ENCODE results near the gene FERMT1. TPM values are rescaled to one million over a fixed set of nuclear protein-coding genes. Genes with fewer than 3 reads are reported as not detected.

The FERMT1 gene
- polyA plus RNA-seq, 3 donors: not detected

DNA sequence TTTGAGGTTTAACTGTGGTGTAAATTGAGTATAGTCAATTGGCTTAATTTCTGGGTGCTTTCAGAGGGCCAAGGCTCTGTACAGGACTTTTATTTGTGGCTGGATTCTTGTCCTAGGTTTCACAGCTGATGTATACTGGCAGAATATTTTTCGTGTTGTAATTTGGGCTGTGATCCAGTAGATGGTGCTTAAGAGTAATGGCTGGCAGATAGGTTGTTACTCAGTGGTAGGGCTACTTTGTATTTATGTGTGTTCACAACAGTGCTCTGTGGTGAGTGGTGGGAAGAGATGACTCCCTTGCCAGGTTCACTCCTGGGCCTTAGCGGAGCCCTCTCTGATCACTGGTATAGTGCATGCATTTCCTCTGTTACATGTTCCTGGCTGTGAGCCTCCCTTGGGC lies 34.5 kb upstream of the FERMT1 start:
- H3K4me3 Mint-ChIP-seq: no peak overlapping the region

DNA sequence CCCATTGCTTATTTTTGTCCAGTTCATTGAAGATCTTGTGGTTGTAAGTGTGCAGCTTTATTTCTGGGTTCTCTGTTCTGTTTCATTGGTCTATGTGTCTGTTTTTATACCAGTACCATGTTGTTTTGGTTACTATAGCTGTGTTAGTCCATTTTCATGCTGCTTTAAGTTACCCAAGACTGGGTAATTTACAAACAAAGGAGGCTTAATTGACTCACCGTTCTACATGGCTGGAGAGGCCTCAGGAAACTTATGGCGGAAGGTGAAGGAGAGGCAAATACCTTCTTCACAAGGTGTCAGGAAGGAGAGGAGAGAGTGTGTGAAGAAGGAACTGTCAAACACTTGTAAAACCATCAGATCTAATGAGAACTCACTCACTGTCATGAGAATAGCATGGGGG lies 29.9 kb upstream of the FERMT1 start:
- Mint-ChIP-seq H3K4me1 (no peaks in the 10 kb centered on the region), H3K27me3 (ENCODE audit: low read depth in 3 of 3) (peaks cover 7 to 12% (median 9%) of the 10 kb centered on the region in 3 donors), H3K4me3 (no peak overlapping the region), H3K36me3 (no peaks in the 10 kb centered on the region), H3K9me3 (peaks cover 15 to 23% (median 19%) of the 10 kb centered on the region in 7 donors), H3K27ac (no peak overlapping the region)
- H3K27me3 ChIP-seq (ENCODE audit: control insufficient read depth in 2 of 2, insufficient read depth in 2 of 2, low read length in 2 of 2): peaks cover 0 to 6% of the 10 kb centered on the region in 2 donors
- no peaks in the 10 kb centered on the region for H3K36me3 ChIP-seq (replicated peaks in 1 of 2; ENCODE audit: control insufficient read depth in 1 of 2, insufficient read depth in 2 of 2, low read length in 2 of 2)
- DNase-seq: no peak
- H3K9ac ChIP-seq (ENCODE audit: insufficient read depth, low read length, poor library complexity, severe bottlenecking): no peak overlapping the region
- no peak overlapping the region for H3K4me3 ChIP-seq (replicated peaks in 1 of 3; ENCODE audit: low read depth in 2 of 3, low read length in 3 of 3)
- intact Hi-C loops (cut with micrococcal nuclease): no loop called here
- H3K4me1 ChIP-seq (ENCODE audit: control insufficient read depth in 1 of 2, insufficient read depth in 2 of 2, low read length in 2 of 2): no peaks in the 10 kb centered on the region
- H3K27ac ChIP-seq (ENCODE audit: low read depth in 1 of 2, low read length in 2 of 2): no peak overlapping the region
- H3K9me3 ChIP-seq (replicated peaks in 1 of 2; ENCODE audit: control insufficient read depth in 1 of 2, insufficient read depth in 1 of 2, low read length in 2 of 2): peaks cover 9 to 16% of the 10 kb centered on the region in 2 donors
- no peaks in the 10 kb centered on the region for H3K79me2 ChIP-seq (ENCODE audit: insufficient read depth, low read length)
- no peak overlapping the region for H3K4me2 ChIP-seq (replicated peaks; ENCODE audit: extremely low read depth, low read length, poor library complexity, severe bottlenecking)
- no peaks in the 10 kb centered on the region for H4K20me1 ChIP-seq (ENCODE audit: insufficient read depth, low read length)
- H2AFZ ChIP-seq (ENCODE audit: insufficient read depth, low read depth, low read length, poor library complexity, severe bottlenecking): no peak overlapping the region
- no CpG with 5 or more reads among the region's 2 CpGs for WGBS (ENCODE audit: insufficient coverage)
- TF ChIP-seq, protein P1, sequence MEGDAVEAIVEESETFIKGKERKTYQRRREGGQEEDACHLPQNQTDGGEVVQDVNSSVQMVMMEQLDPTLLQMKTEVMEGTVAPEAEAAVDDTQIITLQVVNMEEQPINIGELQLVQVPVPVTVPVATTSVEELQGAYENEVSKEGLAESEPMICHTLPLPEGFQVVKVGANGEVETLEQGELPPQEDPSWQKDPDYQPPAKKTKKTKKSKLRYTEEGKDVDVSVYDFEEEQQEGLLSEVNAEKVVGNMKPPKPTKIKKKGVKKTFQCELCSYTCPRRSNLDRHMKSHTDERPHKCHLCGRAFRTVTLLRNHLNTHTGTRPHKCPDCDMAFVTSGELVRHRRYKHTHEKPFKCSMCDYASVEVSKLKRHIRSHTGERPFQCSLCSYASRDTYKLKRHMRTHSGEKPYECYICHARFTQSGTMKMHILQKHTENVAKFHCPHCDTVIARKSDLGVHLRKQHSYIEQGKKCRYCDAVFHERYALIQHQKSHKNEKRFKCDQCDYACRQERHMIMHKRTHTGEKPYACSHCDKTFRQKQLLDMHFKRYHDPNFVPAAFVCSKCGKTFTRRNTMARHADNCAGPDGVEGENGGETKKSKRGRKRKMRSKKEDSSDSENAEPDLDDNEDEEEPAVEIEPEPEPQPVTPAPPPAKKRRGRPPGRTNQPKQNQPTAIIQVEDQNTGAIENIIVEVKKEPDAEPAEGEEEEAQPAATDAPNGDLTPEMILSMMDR (IDR thresholded peaks at IDR 0.05): no peak

More for the DNA sequence above, 34.5 kb upstream of the FERMT1 start:
- no peaks in the 10 kb centered on the region for H3K36me3 Mint-ChIP-seq
- Histone ChIP-seq H4K20me1 (ENCODE audit: insufficient read depth, low read length) (no peaks in the 10 kb centered on the region), H3K27ac (ENCODE audit: low read depth in 1 of 2, low read length in 2 of 2) (no peak overlapping the region), H3K9me3 (replicated peaks in 1 of 2; ENCODE audit: control insufficient read depth in 1 of 2, insufficient read depth in 1 of 2, low read length in 2 of 2) (peaks cover 13 to 18% of the 10 kb centered on the region in 2 donors), H3K9ac (ENCODE audit: insufficient read depth, low read length, poor library complexity, severe bottlenecking) (no peak overlapping the region), H3K36me3 (replicated peaks in 1 of 2; ENCODE audit: control insufficient read depth in 1 of 2, insufficient read depth in 2 of 2, low read length in 2 of 2) (no peaks in the 10 kb centered on the region), H3K79me2 (ENCODE audit: insufficient read depth, low read length) (no peaks in the 10 kb centered on the region), H3K4me1 (ENCODE audit: control insufficient read depth in 1 of 2, insufficient read depth in 2 of 2, low read length in 2 of 2) (no peaks in the 10 kb centered on the region), H2AFZ (ENCODE audit: insufficient read depth, low read depth, low read length, poor library complexity, severe bottlenecking) (no peak overlapping the region), H3K4me2 (replicated peaks; ENCODE audit: extremely low read depth, low read length, poor library complexity, severe bottlenecking) (no peak overlapping the region), H3K4me3 (replicated peaks in 1 of 3; ENCODE audit: low read depth in 2 of 3, low read length in 3 of 3) (no peak overlapping the region), H3K27me3 (ENCODE audit: control insufficient read depth in 2 of 2, insufficient read depth in 2 of 2, low read length in 2 of 2) (peaks cover 0 to 4% of the 10 kb centered on the region in 2 donors)
- H3K9me3 Mint-ChIP-seq: peaks cover 16 to 22% (median 19%) of the 10 kb centered on the region in 7 donors
- peaks cover 2 to 8% (median 8%) of the 10 kb centered on the region in 3 donors for H3K27me3 Mint-ChIP-seq (ENCODE audit: low read depth in 3 of 3)
- intact Hi-C loops (cut with micrococcal nuclease): no loop called here
- H3K27ac Mint-ChIP-seq: no peak overlapping the region
- H3K4me1 Mint-ChIP-seq: no peaks in the 10 kb centered on the region
- WGBS (ENCODE audit: insufficient coverage): 89% methylated on average over 2 of the region's 2 CpGs
- DNase-seq: no peak
- TF ChIP-seq, protein P1 (IDR thresholded peaks at IDR 0.05): no peak
